Measurements from ENCODE around the gene NCL. TPM values are rescaled to one million over a fixed set of nuclear protein-coding genes. Genes with fewer than 3 reads are reported as not detected.

NCL gene
- total RNA-seq, 1 experiment from 2014 or later, result 608 TPM

- H3K27me3 ChIP-seq (replicated peaks; ENCODE audit: control insufficient read depth, insufficient read depth, low read length), result no peaks in the 10 kb centered on the region
- H3K4me3 Mint-ChIP-seq (ENCODE audit: unreplicated experiment), result no peak overlapping the region
- no peaks in the 10 kb centered on the region for H3K9me3 ChIP-seq
- BruUV-seq (replicated peaks), result no TSS peak
- H3K4me1 Mint-ChIP-seq (ENCODE audit: low read depth, unreplicated experiment), result peaks cover 15% of the 10 kb centered on the region
- no peaks in the 10 kb centered on the region for H3K9me3 Mint-ChIP-seq (ENCODE audit: unreplicated experiment)
- intact Hi-C loops (cut with micrococcal nuclease; ENCODE audit: unreplicated experiment), result no loop called here
- H3K4me1 ChIP-seq, result no peaks in the 10 kb centered on the region
- H3K36me3 Mint-ChIP-seq (ENCODE audit: insufficient read depth, unreplicated experiment), result peaks cover 100% of the 10 kb centered on the region
- ChIA-PET CTCF (no interaction called here), POLR2A (no interaction called here)
- H3K27me3 Mint-ChIP-seq (ENCODE audit: insufficient read depth, unreplicated experiment), result no peaks in the 10 kb centered on the region
- no peak overlapping the region for H3K4me3 ChIP-seq (ENCODE audit: low read depth, low read length)
- peaks cover 6% of the 10 kb centered on the region for H3K36me3 ChIP-seq (ENCODE audit: control insufficient read depth, insufficient read depth, low read length)
- no peak for DNase-seq
- no peak for TF ChIP-seq CTCF (IDR thresholded peaks at IDR 0.05; ENCODE audit: insufficient read depth in 1 of 2, low read depth in 1 of 2, low read length in 1 of 2, severe bottlenecking in 1 of 2, unreplicated experiment in 1 of 2)
- no peak overlapping the region for H3K27ac Mint-ChIP-seq (ENCODE audit: unreplicated experiment)
Measured at GRCh38 chr2:231456295-231457004, 7.8 kb downstream of the NCL start.

- H3K4me3 Mint-ChIP-seq (ENCODE audit: unreplicated experiment), result no peak overlapping the region
- Histone ChIP-seq H3K4me1 (no peaks in the 10 kb centered on the region), H3K4me3 (ENCODE audit: low read depth, low read length) (no peak overlapping the region), H3K36me3 (ENCODE audit: control insufficient read depth, insufficient read depth, low read length) (peaks cover 6% of the 10 kb centered on the region), H3K27me3 (replicated peaks; ENCODE audit: control insufficient read depth, insufficient read depth, low read length) (no peaks in the 10 kb centered on the region), H3K9me3 (no peaks in the 10 kb centered on the region)
- ChIA-PET POLR2A (no interaction called here), CTCF (no interaction called here)
- BruUV-seq (replicated peaks), result no TSS peak
- peaks cover 100% of the 10 kb centered on the region for H3K36me3 Mint-ChIP-seq (ENCODE audit: insufficient read depth, unreplicated experiment)
- H3K27me3 Mint-ChIP-seq (ENCODE audit: insufficient read depth, unreplicated experiment), result no peaks in the 10 kb centered on the region
- H3K4me1 Mint-ChIP-seq (ENCODE audit: low read depth, unreplicated experiment), result peaks cover 12% of the 10 kb centered on the region
- H3K27ac Mint-ChIP-seq (ENCODE audit: unreplicated experiment), result peak overlapping the region; percentile 69
- intact Hi-C loops (cut with micrococcal nuclease; ENCODE audit: unreplicated experiment), result no loop called here
- H3K9me3 Mint-ChIP-seq (ENCODE audit: unreplicated experiment), result no peaks in the 10 kb centered on the region
- TF ChIP-seq CTCF (IDR thresholded peaks at IDR 0.05; ENCODE audit: insufficient read depth in 1 of 2, low read depth in 1 of 2, low read length in 1 of 2, severe bottlenecking in 1 of 2, unreplicated experiment in 1 of 2), result no peak
- no peak for DNase-seq
Measured at GRCh38 chr2:231455890-231456289, 8.4 kb downstream of the NCL start.

- Mint-ChIP-seq H3K36me3 (ENCODE audit: insufficient read depth, unreplicated experiment) (peaks cover 100% of the 10 kb centered on the region), H3K4me3 (ENCODE audit: unreplicated experiment) (no peak overlapping the region), H3K27ac (ENCODE audit: unreplicated experiment) (peak overlapping the region; percentile 69), H3K9me3 (ENCODE audit: unreplicated experiment) (no peaks in the 10 kb centered on the region), H3K27me3 (ENCODE audit: insufficient read depth, unreplicated experiment) (no peaks in the 10 kb centered on the region), H3K4me1 (ENCODE audit: low read depth, unreplicated experiment) (peaks cover 6% of the 10 kb centered on the region)
- ChIA-PET CTCF (no interaction called here), POLR2A (no interaction called here)
- H3K27me3 ChIP-seq (replicated peaks; ENCODE audit: control insufficient read depth, insufficient read depth, low read length), result no peaks in the 10 kb centered on the region
- H3K9me3 ChIP-seq, result no peaks in the 10 kb centered on the region
- intact Hi-C loops (cut with micrococcal nuclease; ENCODE audit: unreplicated experiment), result no loop called here
- no peak for DNase-seq
- H3K4me1 ChIP-seq, result no peaks in the 10 kb centered on the region
- H3K36me3 ChIP-seq (ENCODE audit: control insufficient read depth, insufficient read depth, low read length), result peaks cover 6% of the 10 kb centered on the region
- H3K4me3 ChIP-seq (ENCODE audit: low read depth, low read length), result no peak overlapping the region
- no TSS peak for BruUV-seq (replicated peaks)
- TF ChIP-seq CTCF (IDR thresholded peaks at IDR 0.05; ENCODE audit: insufficient read depth in 1 of 2, low read depth in 1 of 2, low read length in 1 of 2, severe bottlenecking in 1 of 2, unreplicated experiment in 1 of 2), result no peak
Measured at GRCh38 chr2:231455222-231455621, 9.1 kb downstream of the NCL start.
